SK-N-SH treated with all-trans-retinoic acid at 6 μM for 48 hours (cell line): Measurements from ENCODE around the gene DGCR2.
"Not testable (repeated sequence)": the region's sequence is repeated elsewhere in the genome, so short reads cannot be mapped to it uniquely, and the experiment has no call there.

Experiments used
- SNAI2 ChIP-seq: fragments of 250-450 bp; sonication (Bioruptor Pico); IDR thresholded peaks from 2 replicates; pipeline ENCODE4 v1.5.0; 2020; ENCODE audit warnings: mild to moderate bottlenecking, moderate library complexity
- ZFP3 ChIP-seq: fragments of 250-450 bp; sonication (Bioruptor Pico); IDR thresholded peaks from 2 replicates; pipeline ENCODE4 v1.5.0; 2020; ENCODE audit warnings: mild to moderate bottlenecking, moderate library complexity

DNA sequence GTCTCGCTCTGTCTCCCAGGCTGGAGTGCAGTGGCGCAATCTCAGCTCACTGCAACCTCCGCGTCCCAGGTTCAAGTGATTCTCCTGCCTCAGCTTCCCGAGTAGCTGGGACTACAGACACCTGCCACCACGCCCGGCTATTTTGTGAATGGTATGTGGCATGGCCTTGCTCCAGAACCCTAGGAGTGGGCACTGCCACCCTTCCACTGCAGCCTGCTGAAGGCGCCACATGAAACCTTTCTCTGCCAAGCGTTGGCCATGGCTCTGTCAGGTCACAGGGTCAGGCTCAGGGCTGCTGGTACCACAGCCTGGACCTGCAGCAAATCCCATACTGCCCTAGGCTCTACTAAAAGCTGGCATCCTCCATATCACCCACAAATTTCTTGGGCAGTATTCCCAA, 33.9 kb upstream of the DGCR2 start:
- not testable (repeated sequence) for TF ChIP-seq SNAI2, ZFP3 (CRISPR knock-in tag)
